ENCODE results near the gene C12orf43.

DNA sequence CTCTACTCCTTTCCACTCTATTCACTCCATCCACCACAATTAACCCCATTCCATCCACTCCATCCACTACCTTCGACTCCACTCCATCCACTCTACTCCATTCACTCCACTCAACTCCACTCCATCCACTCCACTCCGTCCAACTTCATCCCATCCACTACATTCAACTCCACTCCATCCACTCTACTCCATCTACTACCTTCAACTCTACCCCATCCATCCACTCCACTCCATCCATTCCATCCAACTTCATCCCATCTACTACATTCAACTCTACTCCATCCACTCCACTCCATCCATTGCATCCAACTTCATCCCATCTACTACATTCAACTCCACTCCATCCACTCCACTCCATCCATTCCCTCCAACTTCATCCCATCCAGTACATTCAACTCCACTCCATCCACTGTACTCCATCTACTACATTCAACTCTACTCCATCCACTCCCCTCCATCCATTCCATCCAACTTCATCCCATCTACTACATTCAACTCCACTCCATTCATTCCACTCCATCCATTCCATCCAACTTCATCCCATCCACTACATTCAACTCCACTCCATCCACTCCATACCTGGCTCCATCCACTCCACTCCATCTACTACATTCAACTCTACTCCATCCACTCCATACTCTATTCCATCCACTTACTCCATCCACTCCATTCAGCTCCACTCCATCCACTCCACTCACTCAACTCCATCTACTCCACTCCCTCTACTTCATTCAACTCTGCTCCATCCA lies 21.5 kb downstream of the C12orf43 start:
- TF ChIP-seq, protein P1, sequence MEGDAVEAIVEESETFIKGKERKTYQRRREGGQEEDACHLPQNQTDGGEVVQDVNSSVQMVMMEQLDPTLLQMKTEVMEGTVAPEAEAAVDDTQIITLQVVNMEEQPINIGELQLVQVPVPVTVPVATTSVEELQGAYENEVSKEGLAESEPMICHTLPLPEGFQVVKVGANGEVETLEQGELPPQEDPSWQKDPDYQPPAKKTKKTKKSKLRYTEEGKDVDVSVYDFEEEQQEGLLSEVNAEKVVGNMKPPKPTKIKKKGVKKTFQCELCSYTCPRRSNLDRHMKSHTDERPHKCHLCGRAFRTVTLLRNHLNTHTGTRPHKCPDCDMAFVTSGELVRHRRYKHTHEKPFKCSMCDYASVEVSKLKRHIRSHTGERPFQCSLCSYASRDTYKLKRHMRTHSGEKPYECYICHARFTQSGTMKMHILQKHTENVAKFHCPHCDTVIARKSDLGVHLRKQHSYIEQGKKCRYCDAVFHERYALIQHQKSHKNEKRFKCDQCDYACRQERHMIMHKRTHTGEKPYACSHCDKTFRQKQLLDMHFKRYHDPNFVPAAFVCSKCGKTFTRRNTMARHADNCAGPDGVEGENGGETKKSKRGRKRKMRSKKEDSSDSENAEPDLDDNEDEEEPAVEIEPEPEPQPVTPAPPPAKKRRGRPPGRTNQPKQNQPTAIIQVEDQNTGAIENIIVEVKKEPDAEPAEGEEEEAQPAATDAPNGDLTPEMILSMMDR (IDR thresholded peaks at IDR 0.05; ENCODE audit: insufficient read depth, low read length): no peak
- no peak for TF ChIP-seq POLR2AphosphoS5 (IDR thresholded peaks at IDR 0.05; ENCODE audit: low read depth)

Data from HL-60 (cell line).